ENCODE results near the gene PTGDS. TPM values are rescaled to one million over a fixed set of nuclear protein-coding genes. Genes with fewer than 3 reads are reported as not detected.

Gene PTGDS
- total RNA-seq, 2 donors from 2014 or later, result not detected

DNA sequence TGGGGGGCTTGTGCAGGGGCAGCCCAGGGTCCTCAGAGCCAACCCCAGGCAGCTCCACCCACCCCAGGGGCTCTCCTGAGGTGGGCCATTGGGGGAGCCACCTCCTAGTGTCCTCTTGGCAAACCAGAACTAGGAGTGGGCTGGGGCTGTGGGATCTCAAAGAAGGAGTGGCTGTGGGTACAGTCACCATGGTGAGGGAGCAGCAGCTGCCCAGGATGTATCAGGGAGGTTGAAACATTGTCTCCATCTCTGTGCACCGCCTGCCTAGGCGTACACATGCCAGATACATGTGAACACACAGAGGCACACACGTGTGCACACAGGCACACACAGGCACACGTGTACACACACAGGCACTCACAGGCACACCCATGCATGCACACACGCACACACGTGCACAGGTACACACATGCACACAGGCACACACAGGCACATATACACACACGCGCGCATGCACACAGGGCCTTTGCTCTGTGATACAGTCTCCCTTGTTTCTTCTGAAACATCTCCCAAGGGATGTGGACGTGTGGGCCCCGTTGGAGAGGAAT is 14.5 kb upstream of the PTGDS start:
- H3K9me3 Mint-ChIP-seq, result no peaks in the 10 kb centered on the region
- DNase-seq (ENCODE audit: low spot score in 2 of 2) (no peak), ATAC-seq (no peak)
- no peaks in the 10 kb centered on the region for H3K36me3 Mint-ChIP-seq
- no peak overlapping the region for H3K27ac Mint-ChIP-seq

DNA sequence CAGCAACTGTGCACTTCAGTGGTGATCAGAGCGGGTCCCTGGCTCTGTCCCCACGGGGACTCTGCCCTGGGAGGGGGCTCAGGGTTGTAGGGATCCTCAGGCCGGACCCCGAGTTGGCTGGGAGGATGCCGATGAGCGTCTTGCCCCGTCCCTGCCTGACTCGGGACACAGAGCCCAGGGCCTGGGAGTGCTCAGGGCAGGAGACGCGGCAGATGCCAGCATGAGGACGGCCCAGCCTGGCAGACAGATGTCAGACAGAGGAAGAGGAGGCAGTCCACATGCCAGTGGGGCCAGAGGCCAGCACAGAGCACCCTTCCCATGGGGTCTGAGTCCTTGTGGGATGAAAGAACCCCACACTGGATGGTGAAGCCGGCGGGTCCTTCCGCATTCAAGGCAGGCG is 14.0 kb upstream of the PTGDS start:
- ATAC-seq (no peak), DNase-seq (ENCODE audit: low spot score in 2 of 2) (no peak)
- H3K36me3 Mint-ChIP-seq, result no peaks in the 10 kb centered on the region
- no peaks in the 10 kb centered on the region for H3K9me3 Mint-ChIP-seq
- H3K27ac Mint-ChIP-seq, result no peak overlapping the region

DNA sequence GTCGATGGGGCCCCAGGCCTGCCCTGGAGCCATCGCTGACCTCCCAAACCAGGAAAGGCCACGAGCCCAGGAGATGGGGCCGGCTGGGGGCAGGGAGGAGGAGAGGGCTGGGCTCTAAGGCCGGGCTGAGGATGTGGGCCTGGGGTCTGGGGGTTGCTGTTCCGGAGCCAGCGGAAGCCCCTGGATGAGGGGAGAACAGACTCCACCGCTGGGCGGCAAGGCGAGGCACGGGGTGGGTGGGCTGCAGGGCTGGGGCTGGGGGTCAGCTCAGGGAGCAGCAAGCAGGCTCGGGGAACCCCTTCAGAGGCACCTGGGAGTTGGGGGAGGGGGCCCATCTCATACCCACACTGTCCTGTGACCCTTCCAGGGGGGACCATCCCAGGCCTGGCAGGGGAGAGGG is 13.6 kb upstream of the PTGDS start:
- Mint-ChIP-seq H3K27ac (no peak overlapping the region), H3K9me3 (no peaks in the 10 kb centered on the region), H3K36me3 (no peaks in the 10 kb centered on the region)
- ATAC-seq (no peak), DNase-seq (ENCODE audit: low spot score in 2 of 2) (no peak)

DNA sequence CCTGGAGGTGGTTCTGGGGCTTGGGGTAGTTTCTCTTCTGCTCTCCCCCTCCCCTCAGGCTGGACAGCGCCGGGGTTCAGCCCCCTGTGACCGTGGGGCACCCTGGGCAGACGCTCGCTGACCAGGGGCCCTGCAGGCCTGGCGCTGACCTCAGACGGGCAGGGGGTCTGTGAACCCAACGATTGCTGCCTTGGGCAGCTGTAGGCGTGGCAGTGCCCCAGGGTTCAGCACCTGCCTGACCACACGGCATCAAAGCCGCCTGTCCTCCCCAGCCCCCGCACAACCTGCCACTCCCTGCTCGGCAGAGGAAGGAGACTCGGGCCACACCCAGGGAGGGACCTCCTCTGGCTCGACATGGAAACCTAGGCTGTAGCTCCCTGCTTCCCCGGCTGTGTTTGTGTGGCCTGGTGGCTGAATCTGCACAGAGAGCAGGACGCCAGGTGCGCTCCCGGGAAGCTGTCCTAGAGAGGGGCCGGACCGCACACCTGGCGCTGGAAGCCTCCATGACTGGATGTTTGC is 13.1 kb upstream of the PTGDS start:
- DNase-seq (ENCODE audit: low spot score in 2 of 2), result no peak
- no peaks in the 10 kb centered on the region for H3K36me3 Mint-ChIP-seq
- H3K27ac Mint-ChIP-seq, result no peak overlapping the region
- no peaks in the 10 kb centered on the region for H3K9me3 Mint-ChIP-seq
- ATAC-seq, result no peak

DNA sequence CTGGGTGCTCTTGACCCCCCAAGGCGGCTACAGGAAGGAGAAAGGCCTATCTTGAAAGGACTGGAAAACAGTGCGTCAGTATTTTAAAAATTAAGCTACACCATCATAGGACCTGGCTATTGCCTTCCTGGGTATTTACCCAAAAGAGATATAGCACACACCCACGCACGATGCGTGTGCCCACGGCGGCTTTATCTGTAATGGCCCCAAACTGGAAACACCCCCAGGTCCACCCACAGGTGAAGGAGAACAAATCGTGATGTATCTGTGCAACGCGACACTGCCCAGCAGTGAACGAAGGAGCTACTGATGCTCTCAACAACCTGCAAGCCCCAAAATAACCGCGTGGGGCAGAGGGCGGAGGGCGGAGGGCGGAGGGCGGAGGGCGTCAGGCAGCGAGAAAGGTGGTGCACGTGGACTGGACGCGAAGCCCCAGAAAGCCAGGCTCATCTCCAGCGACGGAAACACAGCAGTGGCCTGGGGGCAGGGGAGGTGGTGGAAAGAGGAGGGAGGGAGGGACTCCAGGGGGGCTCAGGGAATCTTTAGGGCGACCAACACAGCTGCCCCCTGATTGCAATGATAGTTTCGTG is 12.4 kb upstream of the PTGDS start:
- Mint-ChIP-seq H3K27ac (no peak overlapping the region), H3K9me3 (no peaks in the 10 kb centered on the region), H3K36me3 (no peaks in the 10 kb centered on the region)
- DNase-seq (ENCODE audit: low spot score in 2 of 2) (no peak), ATAC-seq (no peak)

DNA sequence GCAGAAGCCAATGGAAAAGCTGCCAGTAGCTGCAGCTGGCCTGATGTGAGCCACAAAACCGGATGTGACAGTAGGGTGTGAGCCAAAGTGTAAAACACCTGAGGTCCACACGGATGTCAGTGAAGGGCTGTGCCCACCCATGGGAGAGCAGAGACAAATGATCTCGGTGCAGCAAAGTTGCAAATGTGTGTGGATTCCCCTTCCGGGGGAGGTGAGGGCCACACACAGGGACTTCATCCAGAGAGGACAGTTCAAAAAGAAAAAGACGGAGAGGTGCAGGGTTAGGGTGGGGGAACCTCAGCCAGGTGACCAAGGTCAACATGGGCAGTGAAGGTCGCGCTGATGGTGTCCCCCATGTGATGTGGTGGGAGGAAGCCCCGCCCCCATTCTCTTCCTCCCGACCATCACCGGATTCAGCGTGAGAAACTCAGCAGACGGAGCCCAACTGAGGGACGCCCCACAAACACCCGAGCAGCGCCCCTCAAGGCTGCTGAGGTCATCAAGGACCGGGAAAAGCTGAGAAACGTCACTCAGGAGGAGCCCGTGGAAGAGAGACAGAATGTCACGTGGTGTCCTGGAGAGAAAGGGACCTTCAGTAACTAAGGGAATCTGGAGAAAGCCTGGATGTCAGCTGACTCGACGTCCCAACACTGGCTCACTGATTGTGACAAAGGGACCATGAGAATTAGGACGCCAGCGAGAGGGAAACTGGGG is 11.4 kb upstream of the PTGDS start:
- no peak for DNase-seq (ENCODE audit: low spot score in 2 of 2)
- peak; percentile 51 to 57 for ATAC-seq
- Mint-ChIP-seq H3K36me3 (no peaks in the 10 kb centered on the region), H3K27ac (peak overlapping the region in 1 of 2 donors; percentile 46), H3K9me3 (no peaks in the 10 kb centered on the region)

DNA sequence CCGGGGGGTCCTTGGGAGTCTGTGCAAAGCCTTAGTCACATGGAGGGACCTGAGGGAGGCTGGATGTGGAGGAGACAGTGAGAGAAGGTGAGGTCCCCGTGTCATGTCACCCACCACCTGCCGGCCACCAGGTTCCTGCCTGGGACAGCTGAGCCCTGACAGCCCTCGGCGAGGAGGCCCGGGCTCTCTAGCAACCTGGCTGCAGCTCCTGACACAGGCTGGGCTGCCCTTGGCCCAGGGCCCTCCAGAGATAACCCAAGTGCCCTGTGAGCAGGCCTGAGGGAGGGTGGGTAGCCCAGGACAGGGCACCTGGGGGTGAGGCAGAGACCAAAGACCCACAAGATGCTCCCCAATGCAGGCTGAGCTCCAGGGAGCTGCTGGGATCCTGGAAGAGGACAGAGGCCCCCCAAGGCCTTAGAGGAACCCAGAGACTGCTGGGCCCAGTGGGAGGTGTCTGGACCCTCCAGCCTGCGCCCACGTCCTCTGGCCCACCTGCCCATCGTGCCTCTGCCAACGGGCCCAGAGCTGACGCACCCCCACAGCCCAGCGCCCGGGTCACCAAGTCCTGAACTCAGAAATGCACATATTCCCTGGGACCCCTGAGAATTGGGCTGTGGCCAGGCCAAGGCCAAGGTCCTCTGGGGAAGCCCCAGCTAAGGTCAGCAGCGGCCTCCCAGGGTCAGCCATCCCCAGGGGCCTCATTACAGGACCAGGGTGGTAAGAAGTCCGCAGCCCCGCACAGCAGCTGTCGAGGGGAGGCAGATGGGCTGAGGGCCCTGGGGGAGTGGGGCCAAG is 8.8 kb upstream of the PTGDS start:
- Mint-ChIP-seq H3K9me3 (no peaks in the 10 kb centered on the region), H3K36me3 (no peaks in the 10 kb centered on the region), H3K27ac (no peak overlapping the region)
- DNase-seq (ENCODE audit: low spot score in 2 of 2) (no peak), ATAC-seq (no peak)

DNA sequence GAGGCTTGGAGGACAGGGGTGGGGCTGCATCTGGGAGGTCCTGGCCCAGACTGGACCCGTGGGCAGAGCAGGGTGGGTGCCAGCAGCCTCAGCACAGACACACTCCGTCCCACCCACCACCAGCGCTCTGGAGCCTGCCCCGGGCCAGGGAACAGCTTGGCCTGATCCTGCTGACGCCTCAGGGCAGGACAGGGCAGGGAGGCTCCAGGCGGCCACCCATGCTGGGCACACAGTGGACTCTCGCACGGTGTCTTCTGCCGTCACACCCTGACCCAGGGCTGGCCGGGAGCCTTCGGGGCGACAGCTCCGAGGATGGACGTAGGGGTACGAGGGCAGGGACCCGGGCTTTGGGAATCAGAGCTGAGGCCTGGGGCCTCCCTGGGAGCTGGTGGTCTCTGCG is 8.2 kb upstream of the PTGDS start:
- Mint-ChIP-seq H3K27ac (no peak overlapping the region), H3K9me3 (no peaks in the 10 kb centered on the region), H3K36me3 (no peaks in the 10 kb centered on the region)
- DNase-seq (ENCODE audit: low spot score in 2 of 2), result no peak
- no peak for ATAC-seq

DNA sequence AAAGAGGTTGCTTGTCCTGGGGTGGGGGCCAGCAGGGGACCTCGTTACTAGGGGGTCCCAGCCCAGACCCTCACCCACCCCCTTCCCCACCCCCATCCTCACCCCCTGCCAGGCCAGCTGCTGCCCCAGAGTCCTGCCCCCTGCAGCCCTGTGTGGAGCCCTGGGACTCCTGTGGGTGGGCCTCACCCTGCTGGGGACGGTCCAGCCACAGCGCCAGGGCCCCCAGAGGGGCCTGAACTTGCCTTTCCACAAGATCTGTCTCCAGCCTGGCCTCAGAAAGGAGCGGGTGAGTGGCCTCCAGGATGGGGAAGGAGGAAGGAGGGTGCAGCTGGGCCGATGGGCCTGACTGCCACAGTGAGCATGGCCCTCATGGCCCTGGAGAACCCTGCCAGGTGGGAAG is 7.5 kb upstream of the PTGDS start:
- ATAC-seq (no peak), DNase-seq (ENCODE audit: low spot score in 2 of 2) (no peak)
- no peak overlapping the region for H3K27ac Mint-ChIP-seq
- no peaks in the 10 kb centered on the region for H3K36me3 Mint-ChIP-seq
- H3K9me3 Mint-ChIP-seq, result no peaks in the 10 kb centered on the region

DNA sequence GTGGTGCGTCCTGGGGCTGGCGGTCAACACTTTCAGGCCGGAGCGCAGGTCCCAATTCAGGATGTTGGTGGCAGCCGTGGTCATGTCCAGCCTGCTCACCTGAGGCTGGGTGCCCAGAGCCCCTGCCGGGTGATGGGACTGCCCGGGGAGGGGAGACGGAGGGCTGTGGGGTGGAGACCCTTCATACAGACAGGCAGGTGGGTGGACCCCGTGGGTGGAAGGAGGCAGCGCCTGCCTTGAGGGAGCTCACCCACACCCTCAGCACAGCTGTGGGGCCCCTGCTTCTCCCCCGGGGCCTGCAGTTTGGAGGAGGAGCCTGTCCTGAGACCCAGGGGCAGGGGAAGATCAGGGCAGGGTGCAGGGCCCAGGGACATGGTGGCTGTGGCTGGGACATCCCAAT is 6.9 kb upstream of the PTGDS start:
- no peak overlapping the region for H3K27ac Mint-ChIP-seq
- DNase-seq (ENCODE audit: low spot score in 2 of 2) (no peak), ATAC-seq (no peak)
- H3K9me3 Mint-ChIP-seq, result no peaks in the 10 kb centered on the region
- H3K36me3 Mint-ChIP-seq, result no peaks in the 10 kb centered on the region

DNA sequence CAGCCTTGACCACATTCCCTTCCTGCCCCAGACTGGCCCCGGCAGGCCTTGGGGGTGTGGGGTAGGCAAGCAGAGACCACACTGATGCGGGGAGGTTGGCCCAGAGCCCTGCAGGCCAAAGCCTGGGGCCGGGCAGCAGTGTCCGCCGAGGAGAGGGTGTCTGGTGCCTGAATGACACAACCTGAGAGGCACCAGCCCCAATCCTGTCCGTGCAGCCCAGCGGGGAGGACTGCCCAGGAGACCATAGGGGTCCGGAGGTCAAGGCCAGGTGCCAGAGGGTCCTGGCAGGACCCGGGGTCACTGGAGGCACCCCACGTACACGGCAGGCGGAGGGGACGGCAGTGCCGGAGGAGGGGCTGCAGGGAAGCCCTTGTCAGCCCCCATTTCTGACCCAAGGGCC is 5.6 kb upstream of the PTGDS start:
- H3K36me3 Mint-ChIP-seq, result no peaks in the 10 kb centered on the region
- DNase-seq (ENCODE audit: low spot score in 2 of 2), result no peak
- H3K27ac Mint-ChIP-seq, result no peak overlapping the region
- no peak for ATAC-seq
- H3K9me3 Mint-ChIP-seq, result no peaks in the 10 kb centered on the region

DNA sequence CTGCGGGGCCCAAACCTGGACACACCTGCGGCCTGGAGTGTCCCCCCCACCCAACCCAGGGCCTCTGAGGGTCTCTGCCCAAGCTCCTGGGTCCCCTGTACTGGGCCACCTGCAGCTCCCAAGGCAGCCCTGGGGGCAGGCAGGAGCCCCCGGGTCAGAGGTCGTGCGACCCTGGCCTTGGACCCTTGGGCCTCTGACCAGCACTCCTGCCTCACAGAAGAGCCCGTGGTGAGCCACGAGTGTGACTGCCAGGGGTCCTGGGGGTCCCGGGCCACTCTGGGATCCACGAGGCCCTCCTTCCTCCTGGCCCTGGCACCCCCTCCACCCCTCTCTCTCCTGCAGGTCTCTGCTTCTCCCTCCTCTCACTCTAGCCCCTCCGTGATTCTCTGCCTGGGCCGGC is 5.0 kb upstream of the PTGDS start:
- ATAC-seq (no peak), DNase-seq (ENCODE audit: low spot score in 2 of 2) (no peak)
- Mint-ChIP-seq H3K27ac (no peak overlapping the region), H3K36me3 (no peaks in the 10 kb centered on the region), H3K9me3 (no peaks in the 10 kb centered on the region)

DNA sequence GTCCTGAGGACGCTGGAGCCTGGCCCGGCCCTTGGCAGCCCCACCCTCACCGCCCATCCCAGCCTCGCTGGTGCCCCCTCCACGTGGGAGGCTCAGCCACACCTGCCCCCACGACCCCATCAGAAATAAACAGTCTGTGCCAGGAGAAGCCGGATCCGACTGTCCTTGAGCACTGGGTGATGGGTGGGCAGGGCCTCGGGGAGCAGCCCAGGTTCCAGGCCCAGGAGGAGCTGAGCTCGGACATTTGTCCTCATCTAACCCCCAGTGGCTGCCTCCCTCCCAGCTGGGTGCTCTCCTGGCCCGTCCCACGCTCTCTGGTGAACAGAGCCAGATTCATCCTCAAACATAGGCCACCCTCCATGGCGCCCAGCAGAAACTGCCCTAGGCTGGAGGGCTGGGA is 4.6 kb upstream of the PTGDS start:
- Mint-ChIP-seq H3K9me3 (no peaks in the 10 kb centered on the region), H3K27ac (no peak overlapping the region), H3K36me3 (no peaks in the 10 kb centered on the region)
- DNase-seq (ENCODE audit: low spot score in 2 of 2), result no peak
- ATAC-seq, result no peak

DNA sequence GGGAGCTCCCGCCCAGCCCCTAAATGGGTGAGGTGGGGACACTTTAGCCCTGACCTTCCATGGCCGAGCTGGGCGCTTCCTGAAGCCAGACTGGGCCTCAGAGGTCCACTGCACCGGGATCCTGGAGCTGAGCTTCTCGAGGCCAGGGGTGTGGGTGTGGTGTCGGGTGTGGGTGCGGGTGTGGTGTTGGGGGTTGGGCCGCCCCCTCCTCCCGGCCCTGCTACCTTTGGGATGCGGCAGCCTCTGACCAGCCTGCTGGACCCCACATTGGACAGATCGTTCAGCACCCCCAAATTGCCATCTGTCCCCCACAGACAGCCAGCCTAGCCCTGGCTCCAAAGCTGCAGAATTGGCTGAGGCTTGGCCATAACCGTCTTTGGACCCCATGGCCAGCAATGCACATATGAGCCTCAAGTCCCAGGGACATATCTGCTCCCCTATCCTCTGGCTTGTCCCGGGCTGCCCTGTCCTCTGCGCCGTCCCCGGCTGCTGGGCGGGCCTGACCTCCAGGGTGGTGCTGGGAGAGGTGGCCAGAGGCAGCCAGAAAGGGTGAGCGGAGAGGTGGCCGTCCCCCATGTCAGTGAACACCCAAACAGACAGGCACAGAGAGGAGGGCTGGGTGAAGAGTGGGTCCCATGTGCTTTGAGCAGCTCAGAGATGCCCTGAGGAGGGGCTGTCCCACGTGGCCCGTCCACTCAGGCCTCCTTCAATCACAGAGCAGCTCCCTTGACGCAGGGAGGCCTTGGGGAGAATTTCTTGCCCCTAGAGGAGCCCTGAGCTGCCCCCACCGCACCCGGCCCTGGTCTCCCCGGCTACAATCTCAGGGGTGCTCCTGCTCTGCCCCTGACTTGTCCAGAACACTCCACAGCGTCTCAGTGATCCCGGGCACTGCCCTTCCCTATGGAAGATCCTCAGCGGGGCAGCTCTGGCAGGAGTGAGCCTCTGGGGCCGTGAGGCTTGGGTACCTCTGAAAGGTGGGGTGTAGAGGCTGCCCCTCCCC is 3.4 kb upstream of the PTGDS start:
- Mint-ChIP-seq H3K27ac (no peak overlapping the region), H3K9me3 (no peaks in the 10 kb centered on the region), H3K36me3 (no peaks in the 10 kb centered on the region)
- DNase-seq (ENCODE audit: low spot score in 2 of 2) (no peak), ATAC-seq (no peak)

DNA sequence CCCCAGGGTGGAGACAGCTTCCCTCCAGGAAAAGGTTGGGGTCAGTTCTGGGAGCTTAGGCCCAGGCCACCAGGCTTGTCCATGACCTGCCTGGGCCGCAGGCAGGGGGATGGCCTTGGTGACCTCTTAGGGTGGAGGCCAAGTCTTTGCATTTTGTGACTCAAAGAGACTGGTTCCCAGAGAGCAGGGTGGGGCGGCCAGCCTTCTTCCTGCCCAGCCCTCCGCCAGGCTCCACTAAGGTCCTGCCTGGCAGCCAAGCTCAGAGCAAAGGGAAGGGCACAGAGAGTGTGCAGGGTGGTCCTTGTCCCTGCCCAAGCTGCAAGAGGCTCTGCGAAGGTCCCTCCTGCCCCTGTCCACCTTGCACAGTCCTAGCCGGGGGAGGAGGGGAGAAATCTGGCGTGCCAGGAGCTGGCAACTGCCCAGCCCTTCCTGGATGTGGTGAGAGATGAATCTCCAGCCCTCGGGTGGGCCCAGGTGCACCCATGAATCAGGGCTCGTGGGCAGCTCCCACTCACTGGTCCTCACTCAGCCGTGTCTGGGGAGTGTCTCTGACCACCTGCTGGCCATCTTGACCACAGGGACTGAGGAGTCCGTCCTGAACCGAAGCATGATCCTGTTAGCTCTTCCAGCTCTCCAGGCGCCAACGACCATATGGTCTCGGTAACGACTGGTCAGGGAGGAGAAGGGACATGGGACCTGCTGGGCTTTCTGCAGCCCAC is 2.3 kb upstream of the PTGDS start:
- no peak overlapping the region for H3K27ac Mint-ChIP-seq
- no peak for DNase-seq (ENCODE audit: low spot score in 2 of 2)
- no peaks in the 10 kb centered on the region for H3K36me3 Mint-ChIP-seq
- H3K9me3 Mint-ChIP-seq, result no peaks in the 10 kb centered on the region
- ATAC-seq, result no peak

DNA sequence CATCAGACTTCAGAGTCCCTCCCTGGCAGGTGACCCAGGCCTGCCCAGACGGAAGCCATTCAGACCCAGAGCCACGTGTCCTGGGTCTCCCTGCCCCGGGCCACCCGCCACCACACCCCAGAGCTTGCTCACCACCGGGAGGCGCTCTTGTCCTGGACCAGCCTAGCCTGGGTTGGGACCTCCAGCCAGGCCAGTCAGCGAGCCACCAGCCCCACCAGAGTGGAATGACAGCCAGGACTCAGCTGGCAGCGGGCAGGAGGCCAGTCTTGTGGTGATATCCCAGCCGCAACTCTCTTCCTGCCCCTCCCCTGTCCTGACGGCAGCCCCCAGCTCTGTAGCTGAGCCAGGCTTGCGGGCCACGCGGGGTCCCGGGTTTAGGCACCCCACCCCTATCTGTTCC is 1.7 kb upstream of the PTGDS start:
- Mint-ChIP-seq H3K9me3 (no peaks in the 10 kb centered on the region), H3K36me3 (no peaks in the 10 kb centered on the region), H3K27ac (no peak overlapping the region)
- peak in 1 of 2 donors; percentile 12 for ATAC-seq
- peak in 1 of 2 donors; percentile 50 for DNase-seq (ENCODE audit: low spot score in 2 of 2)

Data from activated naive CD4-positive, alpha-beta T cell treated with anti-CD3 and anti-CD28 coated beads, Interleukin-2, amount 50 U/mL, for 72 hours (primary cell).